Uterus (tissue), 2 donors: ENCODE measurements around the gene THBS2.

Experiments
- CTCF ChIP-seq, 4 experiments: fragments of 200-600 bp in 2 of 4; fragments of 450-650 bp in 2 of 4; sonication (generic) in 2 of 4; IDR thresholded peaks; one replicate each; pipeline ENCODE4 v1.5.1; 2016 to 2019; ENCODE audit warnings: antibody characterized with exemption in 4 of 4, mild to moderate bottlenecking in 2 of 4, moderate library complexity in 1 of 4
- POLR2A ChIP-seq, 2 donors: fragments of 450-650 bp; IDR thresholded peaks; one replicate each; pipeline ENCODE4 v1.6.1; 2016; ENCODE audit warnings: antibody characterized with exemption in 2 of 2, mild to moderate bottlenecking in 1 of 2, moderate library complexity in 1 of 2

DNA sequence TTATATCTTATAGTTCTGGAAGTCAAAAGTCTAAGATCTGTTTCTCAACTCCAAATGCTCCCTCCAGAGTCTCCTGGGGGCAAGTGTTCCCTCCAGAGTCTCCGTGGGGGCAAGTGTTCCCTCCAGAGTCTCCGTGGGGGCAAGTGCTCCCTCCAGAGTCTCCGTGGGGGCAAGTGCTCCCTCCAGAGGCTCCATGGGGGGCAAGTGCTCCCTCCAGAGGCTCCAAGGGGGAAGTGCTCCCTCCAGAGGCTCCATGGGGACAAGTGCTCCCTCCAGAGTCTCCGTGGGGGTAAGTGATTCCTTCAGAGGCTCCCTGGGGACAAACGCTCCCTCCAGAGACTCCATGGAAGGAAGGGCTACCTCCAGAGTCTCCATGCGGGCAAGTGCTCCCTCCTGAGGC is 34.0 kb upstream of the THBS2 start:
- TF ChIP-seq CTCF (IDR thresholded peaks at IDR 0.05) (no peak), POLR2A (IDR thresholded peaks at IDR 0.05) (no peak)
